Measurements from ENCODE around the gene TGFB3.
"Not testable (repeated sequence)": the region's sequence is repeated elsewhere in the genome, so short reads cannot be mapped to it uniquely, and the experiment has no call there.

The TGFB3 gene

DNA sequence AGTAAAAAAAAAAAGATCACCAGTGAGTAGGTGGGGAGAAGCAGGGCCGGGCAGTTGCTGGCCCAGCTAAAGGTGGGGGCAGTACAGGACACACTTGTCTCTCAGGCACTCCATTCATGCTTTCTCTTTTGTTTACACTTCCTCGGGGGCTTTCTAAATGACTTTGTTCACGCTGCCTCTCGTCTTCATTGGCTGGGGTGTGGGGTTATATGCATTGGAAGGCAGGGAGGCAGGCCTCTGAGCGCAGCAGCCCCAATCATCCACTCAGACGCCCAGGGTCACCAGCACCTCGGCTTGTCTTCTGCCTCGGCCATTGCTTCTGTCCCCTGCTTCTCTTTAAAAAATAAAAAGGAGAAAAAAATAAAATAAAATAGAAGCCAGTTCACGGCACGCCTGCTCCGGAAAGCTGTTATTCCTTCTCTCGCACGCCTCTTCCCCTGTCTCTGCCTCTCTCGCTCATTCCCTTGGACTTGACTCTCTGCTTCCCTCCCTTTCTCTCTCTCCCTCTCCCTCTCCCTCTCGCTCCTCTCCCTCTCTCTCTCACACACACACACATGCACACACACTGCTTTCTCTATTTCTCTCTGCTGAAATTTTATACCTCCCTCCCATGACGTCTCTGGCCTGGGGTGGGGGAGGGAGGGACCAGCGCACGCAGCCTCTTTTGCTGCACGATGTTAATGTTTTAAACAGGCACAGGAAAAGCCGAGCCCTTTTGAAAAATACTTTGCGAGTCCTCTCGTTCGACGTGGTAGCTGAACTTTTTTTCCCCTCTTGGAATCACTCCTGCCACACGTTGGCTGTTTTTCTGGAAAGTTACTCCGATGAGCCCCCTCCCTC lies at the start of gene TGFB3:
Gene TGFB3, minus strand, starts transcription at position 570 of the 840 bp plus-strand sequence. CDS start 1,102 bp downstream, outside the sequence.
- no peak for DNase-seq (ENCODE audit: low read depth in 1 of 2, low spot score in 1 of 2)

GRCh38 chr14:76024211-76024907 lies 42.6 kb upstream of the TGFB3 start:
- no peak for DNase-seq (ENCODE audit: low read depth in 1 of 2, low spot score in 1 of 2)

- DNase-seq (ENCODE audit: low read depth in 1 of 2, low spot score in 1 of 2) = no peak
Measured at GRCh38 chr14:76023757-76024156, 42.0 kb upstream of the TGFB3 start.

- no peak for DNase-seq (ENCODE audit: low read depth in 1 of 2, low spot score in 1 of 2)
Measured at GRCh38 chr14:76022991-76023390, 41.2 kb upstream of the TGFB3 start.

- no peak for DNase-seq (ENCODE audit: low read depth in 1 of 2, low spot score in 1 of 2)
Measured at GRCh38 chr14:76019676-76020075, 37.9 kb upstream of the TGFB3 start.

GRCh38 chr14:76015668-76016067 lies 33.9 kb upstream of the TGFB3 start:
- no peak for DNase-seq (ENCODE audit: low read depth in 1 of 2, low spot score in 1 of 2)

DNA sequence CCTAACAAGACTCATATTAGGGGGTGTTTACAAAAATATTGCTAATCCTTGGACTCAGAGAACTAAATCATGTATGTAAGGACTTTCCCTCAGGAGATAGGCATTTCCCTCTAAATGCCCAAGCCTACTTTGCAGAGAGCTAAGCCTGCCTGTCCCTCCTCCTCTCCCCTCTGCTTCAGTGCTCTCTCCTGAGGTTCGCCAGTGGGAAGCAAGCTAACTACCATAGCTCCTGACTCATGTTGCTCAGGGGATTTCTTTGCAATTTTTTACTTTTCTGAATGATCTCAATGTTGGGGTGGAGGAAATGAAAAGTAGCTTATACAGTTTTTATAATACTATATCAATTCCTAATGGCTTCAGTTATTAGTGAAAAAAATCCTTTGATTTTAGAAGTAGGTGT lies 33.4 kb upstream of the TGFB3 start:
- no peak for DNase-seq (ENCODE audit: low read depth in 1 of 2, low spot score in 1 of 2)

GRCh38 chr14:76012354-76012753 lies 30.6 kb upstream of the TGFB3 start:
- DNase-seq (ENCODE audit: low read depth in 1 of 2, low spot score in 1 of 2) = no peak

- no peak for DNase-seq (ENCODE audit: low read depth in 1 of 2, low spot score in 1 of 2)
Measured at GRCh38 chr14:76011930-76012329, 30.1 kb upstream of the TGFB3 start.

- DNase-seq (ENCODE audit: low read depth in 1 of 2, low spot score in 1 of 2) = not testable (repeated sequence)
Measured at GRCh38 chr14:76009627-76010026, 27.8 kb upstream of the TGFB3 start.

DNA sequence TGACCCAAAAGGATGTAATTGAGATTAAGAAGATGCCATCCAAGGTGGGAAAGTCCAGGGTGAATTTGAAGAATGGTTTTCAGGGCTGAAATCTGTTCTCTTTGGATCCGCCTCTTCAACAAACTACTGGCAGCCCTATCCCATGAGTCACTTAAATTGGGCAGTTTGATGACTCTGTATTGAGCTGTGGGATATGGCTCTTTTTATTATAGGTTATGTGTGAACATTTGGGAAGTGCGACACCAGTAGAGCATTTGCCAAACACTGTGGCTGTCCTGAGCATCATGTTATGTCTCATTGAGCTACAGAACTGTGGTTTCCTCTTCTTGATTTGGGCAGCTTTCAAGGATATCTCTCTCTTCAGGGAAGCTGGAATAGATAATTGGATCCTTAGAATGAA lies 26.1 kb upstream of the TGFB3 start:
- DNase-seq (ENCODE audit: low read depth in 1 of 2, low spot score in 1 of 2) = no peak

DNA sequence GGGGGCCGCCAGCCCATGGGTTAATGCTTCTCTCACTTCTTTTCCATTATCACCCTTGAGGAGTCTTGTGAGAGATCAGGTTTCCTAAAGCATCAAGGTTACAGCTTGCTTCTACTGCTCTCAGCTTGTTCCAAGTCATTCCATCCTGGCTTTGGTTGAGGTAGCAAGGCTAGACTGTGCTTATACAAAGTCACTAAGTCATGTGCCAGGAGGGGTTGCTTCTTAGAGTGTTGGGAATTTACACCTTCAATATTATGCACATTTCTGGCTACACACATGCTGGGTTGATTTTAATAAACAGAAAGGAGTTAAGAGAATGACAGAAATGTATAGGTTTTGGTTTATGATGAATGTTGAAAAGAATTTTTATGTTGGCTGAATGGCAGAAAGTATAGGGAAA lies 25.6 kb upstream of the TGFB3 start:
- DNase-seq (ENCODE audit: low read depth in 1 of 2, low spot score in 1 of 2) = no peak

- no peak for DNase-seq (ENCODE audit: low read depth in 1 of 2, low spot score in 1 of 2)
Measured at GRCh38 chr14:76006253-76006652, 24.5 kb upstream of the TGFB3 start.

GRCh38 chr14:76002383-76002782 lies 20.6 kb upstream of the TGFB3 start:
- no peak for DNase-seq (ENCODE audit: low read depth in 1 of 2, low spot score in 1 of 2)

DNA sequence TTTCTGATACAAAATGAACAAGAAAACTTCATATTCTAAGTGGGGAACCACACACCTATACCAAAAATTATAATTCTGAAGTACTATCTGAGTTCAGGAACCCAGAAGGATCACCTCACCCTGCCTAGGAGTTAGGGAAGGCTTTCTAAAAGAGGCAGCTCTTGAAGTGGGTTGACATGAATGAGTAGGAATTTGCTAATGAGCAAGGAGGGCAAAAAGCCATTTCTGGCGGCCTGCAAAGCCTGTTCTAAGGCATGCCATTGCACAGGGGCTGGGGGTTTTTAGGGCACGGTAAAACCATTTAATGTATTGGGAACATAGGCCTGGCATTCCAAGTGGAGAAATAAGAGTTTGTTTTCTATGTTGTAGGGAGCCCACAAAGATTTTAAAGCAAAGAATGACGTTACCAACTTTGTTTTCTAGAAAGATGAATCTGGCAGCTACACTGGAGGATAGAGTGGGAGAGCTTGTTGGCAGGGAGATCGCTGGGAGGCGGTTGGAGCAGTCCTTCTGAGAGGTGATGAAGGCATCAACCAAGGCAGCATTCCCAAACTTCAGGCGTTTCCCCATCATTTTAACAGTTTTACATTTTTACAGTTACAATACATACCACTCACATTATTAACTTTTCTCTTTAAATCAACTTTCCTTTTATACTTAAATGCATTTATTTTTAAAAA lies 17.9 kb upstream of the TGFB3 start:
- DNase-seq (ENCODE audit: low read depth in 1 of 2, low spot score in 1 of 2) = no peak

GRCh38 chr14:75996488-75996887 lies 14.7 kb upstream of the TGFB3 start:
- DNase-seq (ENCODE audit: low read depth in 1 of 2, low spot score in 1 of 2) = no peak

DNA sequence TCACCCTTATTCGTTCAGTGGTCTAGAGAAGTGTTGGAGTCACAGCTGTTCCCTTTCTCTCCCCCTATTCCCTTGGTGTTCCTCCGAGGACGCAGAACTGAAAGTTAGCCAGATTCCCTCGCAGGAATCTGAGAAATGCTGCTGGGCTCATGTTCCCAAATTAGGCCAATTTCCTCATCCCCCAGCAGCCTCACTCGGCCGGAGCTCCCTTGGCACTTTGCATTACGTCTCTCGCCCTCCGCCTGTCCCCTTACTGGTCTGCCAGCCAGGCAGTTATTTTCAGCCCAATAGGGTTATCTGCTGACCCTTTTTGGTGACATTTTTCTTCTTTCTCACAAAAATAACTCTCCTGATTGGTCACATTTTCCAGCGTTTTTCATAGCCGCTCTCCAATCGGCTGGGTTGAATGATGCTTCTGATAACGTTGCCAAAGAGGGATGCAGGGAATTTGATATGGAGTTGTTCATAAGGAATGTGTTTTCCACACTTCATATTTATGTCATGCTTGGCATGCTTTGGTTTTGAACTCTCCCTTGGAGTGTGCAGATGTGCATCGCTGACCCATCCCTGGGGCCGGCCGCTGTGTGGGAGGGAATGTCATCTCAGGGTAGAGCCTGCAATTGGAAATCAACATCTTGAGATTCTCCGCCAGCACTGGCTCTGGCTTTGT lies 13.7 kb upstream of the TGFB3 start:
- DNase-seq (ENCODE audit: low read depth in 1 of 2, low spot score in 1 of 2) = no peak

DNA sequence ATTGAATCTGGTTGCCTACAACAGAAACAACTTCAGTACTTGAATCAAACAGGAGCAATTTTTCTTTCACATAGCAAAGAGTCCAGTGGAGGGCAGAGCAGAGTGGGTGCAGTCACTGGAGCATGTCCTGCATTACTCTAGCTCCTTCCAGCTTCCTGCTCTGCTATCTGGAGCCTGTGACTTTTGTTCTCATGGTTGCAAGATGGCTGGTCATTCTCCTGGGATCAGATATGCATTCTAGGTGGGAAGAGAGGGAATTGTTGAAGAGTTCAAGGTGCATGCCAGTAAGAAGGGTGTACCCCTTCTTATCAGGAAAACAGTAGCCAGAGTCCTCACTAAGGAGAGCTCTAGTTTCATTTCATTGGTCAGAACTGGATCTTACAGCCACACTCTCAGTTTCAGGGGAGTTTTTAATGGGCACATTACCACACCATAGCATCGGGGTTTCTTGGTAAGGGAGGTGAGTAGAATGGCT lies 11.8 kb upstream of the TGFB3 start:
- DNase-seq (ENCODE audit: low read depth in 1 of 2, low spot score in 1 of 2) = no peak

DNA sequence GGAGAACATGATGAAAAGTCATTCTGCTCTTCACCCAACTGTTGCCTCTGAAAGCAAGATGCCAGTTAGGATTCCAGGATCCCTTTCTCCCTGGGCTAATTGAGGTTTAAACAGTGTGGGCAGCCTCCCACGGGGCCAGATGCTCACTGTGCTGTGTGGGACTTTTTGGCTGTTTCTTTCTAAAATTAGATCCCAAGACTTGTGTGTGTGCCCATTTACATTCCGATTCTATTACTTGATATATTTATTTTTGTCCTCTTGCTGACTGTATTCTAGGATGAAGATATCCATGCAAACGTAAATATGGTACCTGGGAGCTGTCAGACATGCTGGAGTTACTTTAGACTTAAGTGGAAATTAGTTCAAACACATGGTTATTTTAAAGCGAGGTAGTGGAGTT lies 10.0 kb upstream of the TGFB3 start:
- DNase-seq (ENCODE audit: low read depth in 1 of 2, low spot score in 1 of 2) = no peak

DNA sequence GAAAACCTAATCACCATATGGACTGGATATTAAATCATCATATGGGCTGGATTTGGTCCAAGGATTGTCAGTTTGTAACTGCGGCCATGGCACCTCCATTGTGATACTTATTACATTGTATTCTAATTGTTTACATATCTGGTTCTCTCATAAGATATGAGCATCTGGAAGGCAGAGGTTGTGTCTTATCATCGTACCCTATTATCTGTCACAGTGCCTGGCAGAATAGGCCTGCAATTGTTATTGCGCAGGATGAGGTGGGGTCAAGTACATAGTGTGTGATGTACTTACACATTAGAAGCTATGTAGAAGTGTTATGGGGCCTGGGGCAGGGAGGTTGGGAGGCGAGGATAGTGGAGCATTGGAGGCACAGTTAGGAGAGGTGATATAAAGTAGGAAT lies 8.5 kb upstream of the TGFB3 start:
- no peak for DNase-seq (ENCODE audit: low read depth in 1 of 2, low spot score in 1 of 2)

GRCh38 chr14:75989134-75989533 lies 7.3 kb upstream of the TGFB3 start:
- no peak for DNase-seq (ENCODE audit: low read depth in 1 of 2, low spot score in 1 of 2)
